Measurements from ENCODE around the gene CHI3L1. TPM values are rescaled to one million over a fixed set of nuclear protein-coding genes. Genes with fewer than 3 reads are reported as not detected.
A peak's percentile ranks its signal among the peaks of the same experiment; 100 is the strongest.

The CHI3L1 gene
- total and polyA plus RNA-seq, 9 donors: 4.0 to 70.5 (median 6.8) TPM; not detected in 1

- Histone ChIP-seq H3K4me3 (no peak overlapping the region), H3K27ac (no peak overlapping the region), H3K27me3 (no peaks in the 10 kb centered on the region), H3K4me1 (ENCODE audit: insufficient read depth) (no peaks in the 10 kb centered on the region), H3K9me3 (no peaks in the 10 kb centered on the region), H3K36me3 (no peaks in the 10 kb centered on the region)
- intact Hi-C loops (cut with DNase I): no loop called here
- peak in 1 of 5 donors; percentile 29 for DNase-seq
- 39 to 62% (median 45%) methylated on average over 8 of the region's 8 CpGs for WGBS, 3 donors
- TF ChIP-seq POLR2A (IDR thresholded peaks at IDR 0.05): no peak
- no peak for TF ChIP-seq EP300 (IDR thresholded peaks at IDR 0.05)
- TF ChIP-seq, protein P1, sequence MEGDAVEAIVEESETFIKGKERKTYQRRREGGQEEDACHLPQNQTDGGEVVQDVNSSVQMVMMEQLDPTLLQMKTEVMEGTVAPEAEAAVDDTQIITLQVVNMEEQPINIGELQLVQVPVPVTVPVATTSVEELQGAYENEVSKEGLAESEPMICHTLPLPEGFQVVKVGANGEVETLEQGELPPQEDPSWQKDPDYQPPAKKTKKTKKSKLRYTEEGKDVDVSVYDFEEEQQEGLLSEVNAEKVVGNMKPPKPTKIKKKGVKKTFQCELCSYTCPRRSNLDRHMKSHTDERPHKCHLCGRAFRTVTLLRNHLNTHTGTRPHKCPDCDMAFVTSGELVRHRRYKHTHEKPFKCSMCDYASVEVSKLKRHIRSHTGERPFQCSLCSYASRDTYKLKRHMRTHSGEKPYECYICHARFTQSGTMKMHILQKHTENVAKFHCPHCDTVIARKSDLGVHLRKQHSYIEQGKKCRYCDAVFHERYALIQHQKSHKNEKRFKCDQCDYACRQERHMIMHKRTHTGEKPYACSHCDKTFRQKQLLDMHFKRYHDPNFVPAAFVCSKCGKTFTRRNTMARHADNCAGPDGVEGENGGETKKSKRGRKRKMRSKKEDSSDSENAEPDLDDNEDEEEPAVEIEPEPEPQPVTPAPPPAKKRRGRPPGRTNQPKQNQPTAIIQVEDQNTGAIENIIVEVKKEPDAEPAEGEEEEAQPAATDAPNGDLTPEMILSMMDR (IDR thresholded peaks at IDR 0.05): no peak
Measured at GRCh38 chr1:203199816-203200571, 13.5 kb upstream of the CHI3L1 start.

DNA sequence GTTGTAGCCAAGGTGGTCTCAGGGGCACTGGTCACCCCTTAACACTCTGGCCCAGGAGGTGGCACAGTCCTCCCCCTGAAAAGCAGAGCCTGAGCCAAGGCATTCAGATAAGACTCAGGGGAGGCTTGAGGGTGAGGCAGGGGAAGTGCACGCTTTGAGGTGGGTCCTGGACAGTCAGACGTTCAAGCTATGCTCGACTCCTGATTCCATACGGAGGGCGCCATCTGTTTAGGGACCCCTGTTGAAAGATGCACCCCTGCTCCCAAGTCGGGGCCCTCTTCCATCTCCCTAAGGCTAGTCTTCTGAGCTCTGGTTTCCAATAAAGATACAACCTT lies 12.9 kb upstream of the CHI3L1 start:
- DNase-seq: no peak
- TF ChIP-seq POLR2A (IDR thresholded peaks at IDR 0.05) (no peak), EP300 (IDR thresholded peaks at IDR 0.05) (no peak)
- TF ChIP-seq, protein P1 (IDR thresholded peaks at IDR 0.05): no peak
- WGBS, 3 donors: 82 to 90% (median 86%) methylated on average over 6 of the region's 6 CpGs
- Histone ChIP-seq H3K27me3 (no peaks in the 10 kb centered on the region), H3K36me3 (no peaks in the 10 kb centered on the region), H3K4me3 (no peak overlapping the region), H3K9me3 (no peaks in the 10 kb centered on the region), H3K4me1 (ENCODE audit: insufficient read depth) (no peaks in the 10 kb centered on the region), H3K27ac (no peak overlapping the region)
- intact Hi-C loops (cut with DNase I): no loop called here

- Histone ChIP-seq H3K27me3 (no peaks in the 10 kb centered on the region), H3K27ac (no peak overlapping the region)
- WGBS, 3 donors: 81 to 90% (median 85%) methylated on average over 3 of the region's 3 CpGs
Measured at GRCh38 chr1:203199002-203199401, 12.5 kb upstream of the CHI3L1 start.

DNA sequence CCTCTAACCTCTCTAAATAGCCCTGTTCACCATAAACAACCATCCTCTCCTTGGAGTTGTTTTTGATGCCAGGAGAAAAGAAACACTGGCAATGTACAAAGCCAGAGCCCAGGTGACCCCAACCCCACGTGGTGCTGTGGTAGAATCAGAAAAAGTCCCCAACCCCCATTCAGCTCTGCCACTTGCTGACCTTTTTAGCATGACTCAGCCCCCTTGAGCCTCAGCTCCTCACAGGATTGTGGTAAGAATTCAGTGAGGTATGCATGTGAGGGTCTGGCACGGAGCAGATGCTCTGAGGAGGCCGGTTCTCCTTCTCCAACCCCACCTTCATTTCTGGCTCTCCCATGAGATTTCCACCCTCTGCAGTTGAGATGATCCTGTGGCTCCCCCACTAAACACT lies 11.1 kb upstream of the CHI3L1 start:
- intact Hi-C loops (cut with DNase I): no loop called here
- H3K4me1 ChIP-seq (ENCODE audit: insufficient read depth): no peaks in the 10 kb centered on the region
- no peaks in the 10 kb centered on the region for H3K9me3 ChIP-seq
- H3K36me3 ChIP-seq: no peaks in the 10 kb centered on the region
- no peaks in the 10 kb centered on the region for H3K27me3 ChIP-seq
- TF ChIP-seq POLR2A (IDR thresholded peaks at IDR 0.05) (no peak), EP300 (IDR thresholded peaks at IDR 0.05) (no peak)
- TF ChIP-seq, protein P1 (IDR thresholded peaks at IDR 0.05): no peak
- no peak overlapping the region for H3K4me3 ChIP-seq
- 24 to 46% (median 34%) methylated on average over 3 of the region's 3 CpGs for WGBS, 3 donors
- DNase-seq: no peak
- H3K27ac ChIP-seq: no peak overlapping the region

More at GRCh38 chr1:203199002-203199401, 12.5 kb upstream of the CHI3L1 start:
- intact Hi-C loops (cut with DNase I): no loop called here
- no peak for DNase-seq
- H3K4me3 ChIP-seq: no peak overlapping the region
- H3K4me1 ChIP-seq (ENCODE audit: insufficient read depth): no peaks in the 10 kb centered on the region
- H3K36me3 ChIP-seq: no peaks in the 10 kb centered on the region
- TF ChIP-seq EP300 (IDR thresholded peaks at IDR 0.05): no peak
- no peak for TF ChIP-seq POLR2A (IDR thresholded peaks at IDR 0.05)
- TF ChIP-seq, protein P1 (IDR thresholded peaks at IDR 0.05): no peak
- H3K9me3 ChIP-seq: no peaks in the 10 kb centered on the region

Measured in ovary (tissue), 9 donors.